Right lobe of liver (tissue), 4 donors: ENCODE data around the gene ILF3.

Experiments used
- POLR2A ChIP-seq: fragments of 450-650 bp; IDR thresholded peaks from one replicate; pipeline ENCODE4 v1.6.1; 2017; ENCODE audit warnings: antibody characterized with exemption, mild to moderate bottlenecking
- TF ChIP-seq, protein P1 (sequence below), 4 donors: fragments of 200-600 bp in 3 of 4; fragments of 450-650 bp in 1 of 4; IDR thresholded peaks; one replicate each; pipeline versions ENCODE4 v1.5.1 to v1.8.0; 2016 to 2022; ENCODE audit warnings: antibody characterized with exemption in 4 of 4, mild to moderate bottlenecking in 2 of 4
- donor health status: DM: no; HTN: no; CAD: no.
- donor health status: DM: no; HTN: no; CAD: no.
- donor health status: DM: no; HTN: yes; CAD: no.

- TF ChIP-seq POLR2A: no peak
- TF ChIP-seq, protein P1, sequence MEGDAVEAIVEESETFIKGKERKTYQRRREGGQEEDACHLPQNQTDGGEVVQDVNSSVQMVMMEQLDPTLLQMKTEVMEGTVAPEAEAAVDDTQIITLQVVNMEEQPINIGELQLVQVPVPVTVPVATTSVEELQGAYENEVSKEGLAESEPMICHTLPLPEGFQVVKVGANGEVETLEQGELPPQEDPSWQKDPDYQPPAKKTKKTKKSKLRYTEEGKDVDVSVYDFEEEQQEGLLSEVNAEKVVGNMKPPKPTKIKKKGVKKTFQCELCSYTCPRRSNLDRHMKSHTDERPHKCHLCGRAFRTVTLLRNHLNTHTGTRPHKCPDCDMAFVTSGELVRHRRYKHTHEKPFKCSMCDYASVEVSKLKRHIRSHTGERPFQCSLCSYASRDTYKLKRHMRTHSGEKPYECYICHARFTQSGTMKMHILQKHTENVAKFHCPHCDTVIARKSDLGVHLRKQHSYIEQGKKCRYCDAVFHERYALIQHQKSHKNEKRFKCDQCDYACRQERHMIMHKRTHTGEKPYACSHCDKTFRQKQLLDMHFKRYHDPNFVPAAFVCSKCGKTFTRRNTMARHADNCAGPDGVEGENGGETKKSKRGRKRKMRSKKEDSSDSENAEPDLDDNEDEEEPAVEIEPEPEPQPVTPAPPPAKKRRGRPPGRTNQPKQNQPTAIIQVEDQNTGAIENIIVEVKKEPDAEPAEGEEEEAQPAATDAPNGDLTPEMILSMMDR (IDR thresholded peaks at IDR 0.05): no peak
These were observed 31.1 kb downstream of the ILF3 start for GRCh38 chr19:10685210-10685609.
